Heart left ventricle (tissue), 13 donors: ENCODE results near the gene C12orf75.

ENCODE experiments used
- POLR2A ChIP-seq, 2 donors: fragments of 450-650 bp; IDR thresholded peaks; one replicate each; pipeline ENCODE4 v1.6.1; 2017; ENCODE audit warnings: antibody characterized with exemption in 2 of 2, mild to moderate bottlenecking in 2 of 2, moderate library complexity in 2 of 2
- TF ChIP-seq, protein P1 (sequence below), 12 donors: fragments of 200-600 bp; sonication (generic) in 4 of 12; IDR thresholded peaks; one replicate each; pipeline versions ENCODE4 v1.5.0 to v1.8.0; 2018 to 2022; ENCODE audit warnings: antibody characterized with exemption in 12 of 12, mild to moderate bottlenecking in 5 of 12
- donor health status: ischemic (EF 13 %, LVEDD 7.1; RV severe dilation, severe dysfunction).
- donor health status: DM: no; HTN: yes; CAD: no.
- donor health status: DM: no; HTN: no; CAD: no.
- donor health status: ischemic (EF 25% LVEDD 6.9; RV normal size, moderate dysfunction).
- donor health status: ischemic (EF 25% LVEDD 5.7; RV mildly dilated, moderate dysfunction).
- donor health status: ischemic (EF 35%, LVEDD 5.7; RV mildly dilated, moderate dysfunction).
- donor health status: nonischemic (EF 11% LVEDD 7.7; RV severe dilation, severe dysfunction).
- donor health status: DM: yes; HTN: yes; CAD: no.
- donor health status: PGD.
- donor health status: ischemic (EF 29% LVEDD 5.4; RV normal size, mild dysfunction).
- donor health status: nonischemic (EF 23%, LVEDD 6.1; RV moderate dilation, normal function).

DNA sequence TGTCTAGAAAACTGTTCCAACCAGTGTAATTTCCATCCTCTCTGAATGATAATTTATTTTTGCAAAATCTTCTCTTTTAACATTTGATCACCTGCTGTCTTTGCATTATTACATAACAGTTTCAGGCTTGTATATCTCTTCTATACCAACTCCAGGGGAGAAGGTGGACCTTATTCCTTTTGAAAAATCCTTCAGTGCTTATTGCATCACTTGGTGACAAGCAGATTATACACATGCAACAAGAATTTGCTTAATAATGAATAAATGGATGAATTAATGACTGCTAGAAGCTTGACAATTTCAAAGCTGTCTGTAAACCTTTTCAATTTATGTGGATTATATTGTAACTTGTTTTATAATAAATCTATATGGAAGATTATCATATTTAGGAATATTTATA is 37.3 kb upstream of the C12orf75 start:
- no peak for TF ChIP-seq POLR2A (IDR thresholded peaks at IDR 0.05)
- TF ChIP-seq, protein P1, sequence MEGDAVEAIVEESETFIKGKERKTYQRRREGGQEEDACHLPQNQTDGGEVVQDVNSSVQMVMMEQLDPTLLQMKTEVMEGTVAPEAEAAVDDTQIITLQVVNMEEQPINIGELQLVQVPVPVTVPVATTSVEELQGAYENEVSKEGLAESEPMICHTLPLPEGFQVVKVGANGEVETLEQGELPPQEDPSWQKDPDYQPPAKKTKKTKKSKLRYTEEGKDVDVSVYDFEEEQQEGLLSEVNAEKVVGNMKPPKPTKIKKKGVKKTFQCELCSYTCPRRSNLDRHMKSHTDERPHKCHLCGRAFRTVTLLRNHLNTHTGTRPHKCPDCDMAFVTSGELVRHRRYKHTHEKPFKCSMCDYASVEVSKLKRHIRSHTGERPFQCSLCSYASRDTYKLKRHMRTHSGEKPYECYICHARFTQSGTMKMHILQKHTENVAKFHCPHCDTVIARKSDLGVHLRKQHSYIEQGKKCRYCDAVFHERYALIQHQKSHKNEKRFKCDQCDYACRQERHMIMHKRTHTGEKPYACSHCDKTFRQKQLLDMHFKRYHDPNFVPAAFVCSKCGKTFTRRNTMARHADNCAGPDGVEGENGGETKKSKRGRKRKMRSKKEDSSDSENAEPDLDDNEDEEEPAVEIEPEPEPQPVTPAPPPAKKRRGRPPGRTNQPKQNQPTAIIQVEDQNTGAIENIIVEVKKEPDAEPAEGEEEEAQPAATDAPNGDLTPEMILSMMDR (IDR thresholded peaks at IDR 0.05): no peak
